HL-60 (cell line): ENCODE results near the gene ACE2.

Experiments
- GABPA ChIP-seq: IDR thresholded peaks from 2 replicates; pipeline ENCODE4 v1.6.1; 2012; ENCODE audit warnings: low read depth
- POLR2AphosphoS5 ChIP-seq: IDR thresholded peaks from 2 replicates; pipeline ENCODE4 v1.6.1; 2012; ENCODE audit warnings: low read depth
- SPI1 ChIP-seq: IDR thresholded peaks from 2 replicates; pipeline ENCODE4 v1.6.1; 2012; ENCODE audit warnings: low read depth, mild to moderate bottlenecking, borderline replicate concordance
- TF ChIP-seq, protein P1 (sequence below): IDR thresholded peaks from one replicate; pipeline ENCODE4 v1.5.1; 2011; ENCODE audit warnings: low read length, control low read depth, inconsistent platforms; ENCODE audit not compliant: insufficient read depth
- TF ChIP-seq, protein P2 (sequence below): IDR thresholded peaks from 2 replicates; pipeline ENCODE4 v1.6.1; 2012; ENCODE audit warnings: low read depth; ENCODE audit not compliant: insufficient replicate concordance

DNA sequence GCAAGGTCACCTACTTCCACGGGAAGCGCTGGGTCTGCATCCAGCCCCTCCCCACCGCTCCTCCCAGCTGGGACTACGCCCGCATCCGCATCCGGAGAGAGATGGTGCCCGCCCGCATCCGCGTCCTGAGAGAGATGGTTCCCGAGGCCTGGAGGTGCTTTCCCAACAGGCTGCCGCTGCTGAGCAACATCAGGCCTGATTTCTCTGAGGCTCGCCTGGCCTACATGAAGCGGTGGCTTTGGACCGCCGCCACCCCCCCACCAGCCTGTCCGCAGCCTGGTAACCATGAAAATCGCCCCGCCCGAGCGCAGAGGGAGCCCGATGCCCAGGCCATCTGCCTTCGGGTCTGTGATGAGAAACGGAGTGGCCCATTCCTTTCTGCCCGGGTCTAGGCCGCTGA is 45.8 kb upstream of the ACE2 start:
- TF ChIP-seq, protein P1, sequence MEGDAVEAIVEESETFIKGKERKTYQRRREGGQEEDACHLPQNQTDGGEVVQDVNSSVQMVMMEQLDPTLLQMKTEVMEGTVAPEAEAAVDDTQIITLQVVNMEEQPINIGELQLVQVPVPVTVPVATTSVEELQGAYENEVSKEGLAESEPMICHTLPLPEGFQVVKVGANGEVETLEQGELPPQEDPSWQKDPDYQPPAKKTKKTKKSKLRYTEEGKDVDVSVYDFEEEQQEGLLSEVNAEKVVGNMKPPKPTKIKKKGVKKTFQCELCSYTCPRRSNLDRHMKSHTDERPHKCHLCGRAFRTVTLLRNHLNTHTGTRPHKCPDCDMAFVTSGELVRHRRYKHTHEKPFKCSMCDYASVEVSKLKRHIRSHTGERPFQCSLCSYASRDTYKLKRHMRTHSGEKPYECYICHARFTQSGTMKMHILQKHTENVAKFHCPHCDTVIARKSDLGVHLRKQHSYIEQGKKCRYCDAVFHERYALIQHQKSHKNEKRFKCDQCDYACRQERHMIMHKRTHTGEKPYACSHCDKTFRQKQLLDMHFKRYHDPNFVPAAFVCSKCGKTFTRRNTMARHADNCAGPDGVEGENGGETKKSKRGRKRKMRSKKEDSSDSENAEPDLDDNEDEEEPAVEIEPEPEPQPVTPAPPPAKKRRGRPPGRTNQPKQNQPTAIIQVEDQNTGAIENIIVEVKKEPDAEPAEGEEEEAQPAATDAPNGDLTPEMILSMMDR = no peak
- TF ChIP-seq GABPA = no peak
- TF ChIP-seq, protein P2, sequence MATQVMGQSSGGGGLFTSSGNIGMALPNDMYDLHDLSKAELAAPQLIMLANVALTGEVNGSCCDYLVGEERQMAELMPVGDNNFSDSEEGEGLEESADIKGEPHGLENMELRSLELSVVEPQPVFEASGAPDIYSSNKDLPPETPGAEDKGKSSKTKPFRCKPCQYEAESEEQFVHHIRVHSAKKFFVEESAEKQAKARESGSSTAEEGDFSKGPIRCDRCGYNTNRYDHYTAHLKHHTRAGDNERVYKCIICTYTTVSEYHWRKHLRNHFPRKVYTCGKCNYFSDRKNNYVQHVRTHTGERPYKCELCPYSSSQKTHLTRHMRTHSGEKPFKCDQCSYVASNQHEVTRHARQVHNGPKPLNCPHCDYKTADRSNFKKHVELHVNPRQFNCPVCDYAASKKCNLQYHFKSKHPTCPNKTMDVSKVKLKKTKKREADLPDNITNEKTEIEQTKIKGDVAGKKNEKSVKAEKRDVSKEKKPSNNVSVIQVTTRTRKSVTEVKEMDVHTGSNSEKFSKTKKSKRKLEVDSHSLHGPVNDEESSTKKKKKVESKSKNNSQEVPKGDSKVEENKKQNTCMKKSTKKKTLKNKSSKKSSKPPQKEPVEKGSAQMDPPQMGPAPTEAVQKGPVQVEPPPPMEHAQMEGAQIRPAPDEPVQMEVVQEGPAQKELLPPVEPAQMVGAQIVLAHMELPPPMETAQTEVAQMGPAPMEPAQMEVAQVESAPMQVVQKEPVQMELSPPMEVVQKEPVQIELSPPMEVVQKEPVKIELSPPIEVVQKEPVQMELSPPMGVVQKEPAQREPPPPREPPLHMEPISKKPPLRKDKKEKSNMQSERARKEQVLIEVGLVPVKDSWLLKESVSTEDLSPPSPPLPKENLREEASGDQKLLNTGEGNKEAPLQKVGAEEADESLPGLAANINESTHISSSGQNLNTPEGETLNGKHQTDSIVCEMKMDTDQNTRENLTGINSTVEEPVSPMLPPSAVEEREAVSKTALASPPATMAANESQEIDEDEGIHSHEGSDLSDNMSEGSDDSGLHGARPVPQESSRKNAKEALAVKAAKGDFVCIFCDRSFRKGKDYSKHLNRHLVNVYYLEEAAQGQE = no peak
- TF ChIP-seq POLR2AphosphoS5 = no peak
- no peak for TF ChIP-seq SPI1
